22Rv1 (cell line): ENCODE results near the gene DYNC2H1.

Source experiments
- CTCF ChIP-seq: fragments of 450-650 bp; IDR thresholded peaks from 2 replicates; pipeline ENCODE4 v1.5.1; 2017; ENCODE audit warnings: mild to moderate bottlenecking
- ZFX ChIP-seq: fragments of 450-650 bp; IDR thresholded peaks from 2 replicates; pipeline ENCODE4 v1.6.1; 2017; ENCODE audit warnings: antibody characterized with exemption, borderline replicate concordance

DNA sequence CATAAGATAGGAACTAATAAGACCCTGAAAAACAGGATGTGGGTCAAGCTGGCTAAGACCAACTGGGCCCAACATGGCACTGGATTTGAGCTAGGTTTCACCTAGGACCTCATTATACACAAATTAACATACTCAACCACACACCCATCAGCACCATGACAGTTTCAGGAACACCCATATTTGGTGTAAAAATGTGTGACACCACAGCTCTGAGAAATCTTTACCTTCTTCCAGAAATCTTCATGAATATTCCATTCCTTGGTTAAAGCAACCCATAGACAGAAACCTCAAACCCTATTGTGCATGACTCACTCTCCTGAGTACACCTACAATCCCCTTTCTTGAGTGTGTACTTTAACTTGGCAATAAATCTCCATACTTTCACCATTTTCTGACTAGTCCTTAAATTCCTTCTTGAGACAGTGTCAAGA, 378.8 kb downstream of the DYNC2H1 start:
- TF ChIP-seq CTCF (no peak), ZFX (no peak)
